ENCODE data around the gene CDK3. TPM values are rescaled to one million over a fixed set of nuclear protein-coding genes. Genes with fewer than 3 reads are reported as not detected.

The CDK3 gene
- total and polyA plus RNA-seq, 9 of the 15 experiments (the other 6 are each of a cell fraction or from before 2014, with no cell fraction given), result 0.55 to 8.2 (median 4.7) TPM

DNA sequence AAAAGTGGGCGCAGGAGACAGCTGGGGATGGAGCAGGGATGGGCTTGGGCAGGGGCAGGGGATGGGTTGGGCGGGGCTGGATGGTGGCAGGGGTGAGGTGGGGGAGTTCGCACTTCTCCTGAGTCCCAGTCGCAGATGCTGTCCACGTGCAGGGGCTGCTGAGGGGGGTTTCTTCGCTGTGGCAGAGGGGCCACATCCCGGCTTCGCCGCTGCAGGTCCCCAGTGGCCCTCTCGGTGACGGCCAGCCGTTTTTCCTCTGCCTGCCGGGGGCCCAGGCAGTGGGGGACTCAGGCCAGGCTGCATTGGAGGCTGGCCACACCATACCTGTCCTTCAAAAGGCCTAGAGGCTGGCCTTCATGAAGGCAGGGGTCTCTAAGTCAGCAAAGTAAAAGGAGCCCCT is 18.1 kb downstream of the CDK3 start:
- 54% methylated on average over 9 of the region's 13 CpGs for whole genome bisulfite sequencing (ENCODE audit: insufficient coverage, low coverage, missing lambda C conversion rate)
- in situ Hi-C loops (cut with MboI), result no loop called here
- H3K4me3 ChIP-seq, result no peak overlapping the region

More for the DNA sequence above, 18.1 kb downstream of the CDK3 start:
- TF ChIP-seq ETS2 (tag; IDR thresholded peaks at IDR 0.05; ENCODE audit: borderline replicate concordance, poor library complexity, severe bottlenecking), result no peak
- TF ChIP-seq ZNF232 (CRISPR knock-in tag; IDR thresholded peaks at IDR 0.05), result no peak
- TF ChIP-seq ILK (tag; IDR thresholded peaks at IDR 0.05; ENCODE audit: borderline replicate concordance, low read depth), result no peak
- TF ChIP-seq ZNF785 (CRISPR knock-in tag; IDR thresholded peaks at IDR 0.05), result no peak
- no peak for TF ChIP-seq TAF1 (IDR thresholded peaks at IDR 0.05; ENCODE audit: control insufficient read depth, extremely low read depth, insufficient read depth, low read length, severe bottlenecking)
- TF ChIP-seq, protein P1, sequence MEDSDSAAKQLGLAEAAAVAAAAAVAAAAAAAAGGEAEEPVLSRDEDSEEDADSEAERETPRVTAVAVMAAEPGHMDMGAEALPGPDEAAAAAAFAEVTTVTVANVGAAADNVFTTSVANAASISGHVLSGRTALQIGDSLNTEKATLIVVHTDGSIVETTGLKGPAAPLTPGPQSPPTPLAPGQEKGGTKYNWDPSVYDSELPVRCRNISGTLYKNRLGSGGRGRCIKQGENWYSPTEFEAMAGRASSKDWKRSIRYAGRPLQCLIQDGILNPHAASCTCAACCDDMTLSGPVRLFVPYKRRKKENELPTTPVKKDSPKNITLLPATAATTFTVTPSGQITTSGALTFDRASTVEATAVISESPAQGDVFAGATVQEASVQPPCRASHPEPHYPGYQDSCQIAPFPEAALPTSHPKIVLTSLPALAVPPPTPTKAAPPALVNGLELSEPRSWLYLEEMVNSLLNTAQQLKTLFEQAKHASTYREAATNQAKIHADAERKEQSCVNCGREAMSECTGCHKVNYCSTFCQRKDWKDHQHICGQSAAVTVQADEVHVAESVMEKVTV (CRISPR knock-in tag; IDR thresholded peaks at IDR 0.05), result no peak
- TF ChIP-seq TCF7L2 (IDR thresholded peaks at IDR 0.05; ENCODE audit: low read depth, low read length), result no peak
- TF ChIP-seq, protein P2, sequence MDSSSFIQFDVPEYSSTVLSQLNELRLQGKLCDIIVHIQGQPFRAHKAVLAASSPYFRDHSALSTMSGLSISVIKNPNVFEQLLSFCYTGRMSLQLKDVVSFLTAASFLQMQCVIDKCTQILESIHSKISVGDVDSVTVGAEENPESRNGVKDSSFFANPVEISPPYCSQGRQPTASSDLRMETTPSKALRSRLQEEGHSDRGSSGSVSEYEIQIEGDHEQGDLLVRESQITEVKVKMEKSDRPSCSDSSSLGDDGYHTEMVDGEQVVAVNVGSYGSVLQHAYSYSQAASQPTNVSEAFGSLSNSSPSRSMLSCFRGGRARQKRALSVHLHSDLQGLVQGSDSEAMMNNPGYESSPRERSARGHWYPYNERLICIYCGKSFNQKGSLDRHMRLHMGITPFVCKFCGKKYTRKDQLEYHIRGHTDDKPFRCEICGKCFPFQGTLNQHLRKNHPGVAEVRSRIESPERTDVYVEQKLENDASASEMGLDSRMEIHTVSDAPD (CRISPR knock-in tag; IDR thresholded peaks at IDR 0.05), result no peak
- no peak for TF ChIP-seq HMGN3 (IDR thresholded peaks at IDR 0.05; ENCODE audit: borderline replicate concordance, extremely low read depth, insufficient read length, low read depth, low read length)
- TF ChIP-seq, protein P3, sequence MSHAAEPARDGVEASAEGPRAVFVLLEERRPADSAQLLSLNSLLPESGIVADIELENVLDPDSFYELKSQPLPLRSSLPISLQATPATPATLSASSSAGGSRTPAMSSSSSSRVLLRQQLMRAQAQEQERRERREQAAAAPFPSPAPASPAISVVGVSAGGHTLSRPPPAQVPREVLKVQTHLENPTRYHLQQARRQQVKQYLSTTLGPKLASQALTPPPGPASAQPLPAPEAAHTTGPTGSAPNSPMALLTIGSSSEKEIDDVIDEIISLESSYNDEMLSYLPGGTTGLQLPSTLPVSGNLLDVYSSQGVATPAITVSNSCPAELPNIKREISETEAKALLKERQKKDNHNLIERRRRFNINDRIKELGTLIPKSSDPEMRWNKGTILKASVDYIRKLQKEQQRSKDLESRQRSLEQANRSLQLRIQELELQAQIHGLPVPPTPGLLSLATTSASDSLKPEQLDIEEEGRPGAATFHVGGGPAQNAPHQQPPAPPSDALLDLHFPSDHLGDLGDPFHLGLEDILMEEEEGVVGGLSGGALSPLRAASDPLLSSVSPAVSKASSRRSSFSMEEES (CRISPR knock-in tag; IDR thresholded peaks at IDR 0.05), result no peak
- no peak for TF ChIP-seq ZKSCAN1 (IDR thresholded peaks at IDR 0.05; ENCODE audit: low read depth, low read length)
- no peak for TF ChIP-seq KLF10 (CRISPR knock-in tag; IDR thresholded peaks at IDR 0.05)
- TF ChIP-seq, protein P4, sequence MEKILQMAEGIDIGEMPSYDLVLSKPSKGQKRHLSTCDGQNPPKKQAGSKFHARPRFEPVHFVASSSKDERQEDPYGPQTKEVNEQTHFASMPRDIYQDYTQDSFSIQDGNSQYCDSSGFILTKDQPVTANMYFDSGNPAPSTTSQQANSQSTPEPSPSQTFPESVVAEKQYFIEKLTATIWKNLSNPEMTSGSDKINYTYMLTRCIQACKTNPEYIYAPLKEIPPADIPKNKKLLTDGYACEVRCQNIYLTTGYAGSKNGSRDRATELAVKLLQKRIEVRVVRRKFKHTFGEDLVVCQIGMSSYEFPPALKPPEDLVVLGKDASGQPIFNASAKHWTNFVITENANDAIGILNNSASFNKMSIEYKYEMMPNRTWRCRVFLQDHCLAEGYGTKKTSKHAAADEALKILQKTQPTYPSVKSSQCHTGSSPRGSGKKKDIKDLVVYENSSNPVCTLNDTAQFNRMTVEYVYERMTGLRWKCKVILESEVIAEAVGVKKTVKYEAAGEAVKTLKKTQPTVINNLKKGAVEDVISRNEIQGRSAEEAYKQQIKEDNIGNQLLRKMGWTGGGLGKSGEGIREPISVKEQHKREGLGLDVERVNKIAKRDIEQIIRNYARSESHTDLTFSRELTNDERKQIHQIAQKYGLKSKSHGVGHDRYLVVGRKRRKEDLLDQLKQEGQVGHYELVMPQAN (IDR thresholded peaks at IDR 0.05; ENCODE audit: borderline replicate concordance), result no peak
- TF ChIP-seq RBM34 (IDR thresholded peaks at IDR 0.05; ENCODE audit: borderline replicate concordance, insufficient read depth, low read length), result no peak
- no peak for TF ChIP-seq TAF15 (IDR thresholded peaks at IDR 0.05; ENCODE audit: low read depth, low read length)
- no peak for TF ChIP-seq BRD9 (IDR thresholded peaks at IDR 0.05; ENCODE audit: low read depth, partially characterized antibody)
- H3K9me1 ChIP-seq (ENCODE audit: control insufficient read depth, insufficient read depth, low read length), result no peaks in the 10 kb centered on the region
- FAIRE-seq, result no peak
- BruUV-seq (replicated peaks), result no TSS peak
- no peaks in the 10 kb centered on the region for H3K36me3 ChIP-seq (ENCODE audit: control insufficient read depth, insufficient read depth, low read length)
- no peak for ATAC-seq
- H3K79me2 ChIP-seq (ENCODE audit: control insufficient read depth, insufficient read depth, low read length), result no peaks in the 10 kb centered on the region
- H3K27me3 ChIP-seq (ENCODE audit: control insufficient read depth in 2 of 2, insufficient read depth in 2 of 2, low read length in 2 of 2), result peaks cover 17 to 45% of the 10 kb centered on the region in 2 experiments; a peak in 4 of 5 replicates
- ChIA-PET CTCF (ENCODE audit: low intra/inter-chr PET ratio) (no interaction called here), POLR2A (interaction anchor here (0.6 to 1.4 kb wide), 3 partner anchors 11 to 251 kb away, joined by 3 to 4 read pairs (median 3); no protein-coding TSS in a partner anchor)
- H3K4me2 ChIP-seq (ENCODE audit: insufficient read depth, low read length), result no peak overlapping the region
- H3K9me3 ChIP-seq (replicated peaks; ENCODE audit: control insufficient read depth, insufficient read depth, low read depth, low read length), result no peaks in the 10 kb centered on the region
- H4K20me1 ChIP-seq (replicated peaks; ENCODE audit: control insufficient read depth, insufficient read depth, low read length), result 0 out of 2 replicates have a peak, but pooled peaks cover 6% of the 10 kb centered on the region
- H3K27ac ChIP-seq (ENCODE audit: extremely low read depth, low read depth, low read length), result no peak overlapping the region
- no peak overlapping the region for H2AFZ ChIP-seq (ENCODE audit: low read depth, low read length)
- no peak for DNase-seq (ENCODE audit: extremely low read depth in 1 of 4, low spot score in 3 of 4)
- intact Hi-C loops (cut with micrococcal nuclease), result loop anchor here (5.0 kb wide), 1 partner anchor 258 kb away; no protein-coding TSS in a partner anchor
- peak overlapping the region in 1 of 2 experiments; percentile 35; a peak in 2 of 4 replicates for H3K9ac ChIP-seq (ENCODE audit: insufficient read depth in 1 of 2, low read depth in 2 of 2, low read length in 2 of 2)
- peaks cover 0 to 56% of the 10 kb centered on the region in 2 experiments; a peak in 3 of 5 replicates for H3K4me1 ChIP-seq (replicated peaks in 1 of 2; ENCODE audit: control insufficient read depth in 2 of 2, insufficient read depth in 2 of 2, low read length in 2 of 2)

All from K562 (cell line).